Astrocyte of the spinal cord (primary cell): Measurements from ENCODE around the gene DHX34.

Experiments used
- DNase-seq: peaks from one replicate; pipeline ENCODE4 v3.0.0; 2011; ENCODE audit warnings: low read depth, low spot score
- H3K4me3 ChIP-seq: 2 replicates; pipeline ENCODE4 v1.5.1; 2011; ENCODE audit warnings: low read depth, mild to moderate bottlenecking, low read length, moderate library complexity
- in situ Hi-C: cut with HindIII; loops from 2 replicates; pipeline ENCODE4 v1.10.0; 2017; ENCODE audit warnings: low sequenced_read_pairs
- TF ChIP-seq, protein P1 (sequence below): IDR thresholded peaks from 2 replicates; pipeline ENCODE4 v1.5.1; 2012; ENCODE audit warnings: low read depth, mild to moderate bottlenecking, low read length, inconsistent platforms

The DHX34 gene

DNA sequence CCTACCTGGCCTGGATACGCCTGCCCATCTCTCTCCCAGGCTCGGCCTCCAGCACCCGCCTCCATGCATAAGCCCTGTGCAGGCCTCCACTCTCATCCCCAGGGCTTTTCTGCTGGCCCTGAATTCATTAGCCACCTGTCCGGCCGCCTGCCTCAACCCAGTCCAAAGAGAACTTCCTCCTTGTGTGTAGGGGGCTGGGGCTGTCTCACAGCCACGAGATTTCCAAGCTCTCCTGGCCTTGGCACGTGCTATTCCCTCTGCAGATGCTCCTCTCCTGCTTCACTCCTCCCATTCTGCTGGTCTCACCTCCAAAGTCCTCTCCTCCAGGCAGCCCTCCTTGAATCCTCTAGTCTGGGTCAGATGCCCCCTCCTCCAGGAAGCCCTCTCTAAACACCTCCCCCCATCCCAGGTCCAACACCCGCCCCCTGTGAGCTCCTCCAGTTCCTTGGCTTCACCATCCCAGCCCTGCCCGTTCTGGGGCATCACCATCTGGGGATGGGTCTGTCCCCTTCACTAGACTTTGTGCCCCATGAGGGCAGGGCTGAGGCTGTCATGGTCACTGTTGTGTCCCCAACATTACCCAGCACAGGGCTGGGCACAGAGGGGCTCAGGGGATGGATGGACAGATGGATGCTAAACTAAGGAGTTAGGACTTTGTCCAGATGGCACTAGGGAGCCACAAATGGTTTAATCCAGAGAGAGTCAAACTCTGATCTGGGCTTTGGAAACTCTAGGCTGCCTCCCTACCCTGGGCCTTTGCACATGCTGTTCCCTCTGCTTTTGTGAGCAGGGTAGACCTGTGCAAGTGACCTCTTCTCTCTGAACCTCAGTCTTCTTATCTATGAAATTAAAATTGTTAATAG, 55.5 kb downstream of the DHX34 start:
- DNase-seq, result no peak
- TF ChIP-seq, protein P1, sequence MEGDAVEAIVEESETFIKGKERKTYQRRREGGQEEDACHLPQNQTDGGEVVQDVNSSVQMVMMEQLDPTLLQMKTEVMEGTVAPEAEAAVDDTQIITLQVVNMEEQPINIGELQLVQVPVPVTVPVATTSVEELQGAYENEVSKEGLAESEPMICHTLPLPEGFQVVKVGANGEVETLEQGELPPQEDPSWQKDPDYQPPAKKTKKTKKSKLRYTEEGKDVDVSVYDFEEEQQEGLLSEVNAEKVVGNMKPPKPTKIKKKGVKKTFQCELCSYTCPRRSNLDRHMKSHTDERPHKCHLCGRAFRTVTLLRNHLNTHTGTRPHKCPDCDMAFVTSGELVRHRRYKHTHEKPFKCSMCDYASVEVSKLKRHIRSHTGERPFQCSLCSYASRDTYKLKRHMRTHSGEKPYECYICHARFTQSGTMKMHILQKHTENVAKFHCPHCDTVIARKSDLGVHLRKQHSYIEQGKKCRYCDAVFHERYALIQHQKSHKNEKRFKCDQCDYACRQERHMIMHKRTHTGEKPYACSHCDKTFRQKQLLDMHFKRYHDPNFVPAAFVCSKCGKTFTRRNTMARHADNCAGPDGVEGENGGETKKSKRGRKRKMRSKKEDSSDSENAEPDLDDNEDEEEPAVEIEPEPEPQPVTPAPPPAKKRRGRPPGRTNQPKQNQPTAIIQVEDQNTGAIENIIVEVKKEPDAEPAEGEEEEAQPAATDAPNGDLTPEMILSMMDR, result no peak
- H3K4me3 ChIP-seq, result no peak overlapping the region
- in situ Hi-C loops, result no loop called here

DNA sequence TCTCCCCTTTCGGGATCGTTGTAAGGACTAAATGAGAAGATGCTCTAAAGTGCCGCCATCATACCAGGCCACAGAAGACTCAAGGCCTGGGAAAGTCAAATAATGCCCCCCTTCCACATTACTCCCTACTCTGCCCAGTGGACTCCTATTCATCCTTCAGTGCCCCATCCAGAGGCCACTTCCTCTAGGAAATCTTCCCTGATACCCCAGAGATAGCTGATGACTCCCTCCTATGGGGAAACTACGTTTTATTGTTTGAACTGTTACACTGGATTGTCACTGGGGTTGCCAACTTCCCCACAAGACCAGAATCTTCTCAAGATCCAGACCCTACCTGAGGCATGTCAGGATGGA, 56.1 kb downstream of the DHX34 start:
- TF ChIP-seq, protein P1, result no peak
- no peak overlapping the region for H3K4me3 ChIP-seq
- in situ Hi-C loops, result no loop called here
- no peak for DNase-seq

GRCh38 chr19:47405854-47406417, 56.8 kb downstream of the DHX34 start:
- no peak overlapping the region for H3K4me3 ChIP-seq
- TF ChIP-seq, protein P1, result no peak
- DNase-seq, result no peak
- in situ Hi-C loops, result no loop called here

DNA sequence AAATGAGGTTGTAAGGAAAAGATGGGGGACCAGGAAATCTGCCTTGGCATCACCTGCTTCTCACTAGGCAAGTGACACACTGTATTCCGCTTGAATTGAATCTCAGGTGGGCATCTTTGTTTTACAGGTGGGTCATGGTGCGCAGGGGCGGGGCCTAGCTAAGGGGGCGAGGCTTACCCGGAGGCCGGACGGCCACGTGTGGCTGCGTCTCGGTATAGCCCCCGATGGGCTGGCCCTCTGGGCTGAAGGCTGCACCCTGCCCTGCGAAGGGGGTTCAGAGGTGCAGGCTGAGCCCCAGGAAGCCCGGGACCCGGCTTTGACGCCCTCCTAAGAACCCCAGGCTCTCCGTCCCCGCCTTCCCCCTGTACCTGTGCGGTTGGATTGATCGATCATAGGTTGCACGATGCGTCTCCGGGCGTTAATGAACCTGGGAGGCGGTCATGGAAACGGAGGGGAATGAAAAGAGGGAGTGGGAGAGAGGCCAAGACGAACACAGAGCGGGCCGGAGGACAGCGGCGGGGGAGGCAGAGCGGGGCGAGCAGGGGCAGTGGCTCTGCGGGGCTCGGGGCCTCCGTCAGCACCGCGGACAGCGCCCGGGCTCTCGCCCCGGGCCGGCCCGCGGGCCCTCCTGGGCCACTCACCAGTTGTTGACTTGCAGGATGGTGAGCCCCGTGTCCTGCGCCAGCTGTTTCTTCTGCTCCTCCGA, 57.7 kb downstream of the DHX34 start:
- H3K4me3 ChIP-seq, result no peak overlapping the region
- DNase-seq, result no peak
- in situ Hi-C loops, result no loop called here
- TF ChIP-seq, protein P1, result no peak

- TF ChIP-seq, protein P1, result no peak
- in situ Hi-C loops, result no loop called here
- DNase-seq, result no peak
- no peak overlapping the region for H3K4me3 ChIP-seq
These were observed 58.3 kb downstream of the DHX34 start for GRCh38 chr19:47407417-47407774.

DNA sequence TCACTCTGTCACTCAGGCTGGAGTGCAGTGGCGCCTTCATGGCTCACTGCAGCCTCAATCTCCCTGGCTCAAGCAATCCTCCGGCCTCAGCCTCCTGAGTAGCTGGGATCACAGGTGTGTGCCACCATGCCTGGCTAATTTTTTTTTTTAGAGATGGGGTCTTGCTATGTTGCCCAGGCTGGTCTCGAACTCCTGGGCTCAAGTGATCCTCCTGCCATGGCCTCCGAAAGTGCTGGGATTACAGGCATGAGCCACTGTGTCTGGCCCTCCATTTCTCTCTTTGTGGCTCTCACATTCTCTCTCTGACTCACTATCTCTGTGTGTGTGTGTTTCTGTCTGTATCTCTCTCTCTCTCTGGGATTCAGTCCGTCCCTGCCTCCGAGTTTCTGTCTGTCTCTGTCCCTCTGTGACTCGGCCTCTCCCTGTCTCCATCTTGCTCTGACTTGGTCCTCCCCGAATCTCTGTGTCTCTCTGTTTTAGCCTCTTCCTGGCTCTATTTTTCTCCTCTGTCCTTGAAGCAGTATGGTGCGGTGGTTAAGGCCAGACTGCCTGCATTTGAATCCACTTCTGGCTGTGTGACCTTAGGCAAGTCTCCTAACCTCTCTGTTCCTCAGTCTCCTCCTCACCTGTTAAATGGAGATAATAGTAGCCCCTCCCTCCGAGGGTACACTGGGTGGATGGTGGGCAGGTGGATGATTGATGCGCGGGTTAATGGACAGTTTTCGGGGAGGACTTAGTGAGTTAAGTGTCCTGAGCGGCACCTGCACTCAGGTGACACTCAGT, 59.2 kb downstream of the DHX34 start:
- H3K4me3 ChIP-seq, result no peak overlapping the region
- TF ChIP-seq, protein P1, result no peak
- DNase-seq, result no peak
- in situ Hi-C loops, result no loop called here
